SU-DHL-6 (cell line): ENCODE data around the gene MNT.

Source experiments
- H2AFZ ChIP-seq: fragments of 200-600 bp; sonication (generic); 2 replicates; pipeline ENCODE4 v1.6.1; 2014; ENCODE audit warnings: low read depth, mild to moderate bottlenecking, moderate library complexity, mixed read lengths, antibody characterized with exemption, low read length; ENCODE audit not compliant: severe bottlenecking
- H3F3A ChIP-seq: fragments of 200-600 bp; shearing (Covaris generic); 2 replicates; pipeline ENCODE4 v1.6.0; 2016; ENCODE audit warnings: antibody characterized with exemption, mild to moderate bottlenecking; ENCODE audit not compliant: insufficient read depth
- H3K27ac ChIP-seq: fragments of 200-600 bp; sonication (generic); 2 replicates; pipeline ENCODE4 v1.5.1; 2016; ENCODE audit warnings: low read depth, mild to moderate bottlenecking, low read length, moderate library complexity, mixed read lengths
- H3K27me3 ChIP-seq: fragments of 200-600 bp; sonication (generic), shearing (Covaris generic); 2 replicates; pipeline ENCODE4 v1.6.0; 2014; ENCODE audit warnings: mild to moderate bottlenecking, low read length
- H3K36me3 ChIP-seq: fragments of 200-600 bp; sonication (generic); 2 replicates; pipeline ENCODE4 v1.6.1; 2014; ENCODE audit warnings: mild to moderate bottlenecking, low read length, mixed read lengths
- H3K4me2 ChIP-seq: fragments of 300-600, 200-600 bp; shearing (Covaris generic), sonication (generic); 2 replicates; pipeline ENCODE4 v1.6.0; 2014; ENCODE audit warnings: low read length, low read depth, mild to moderate bottlenecking; ENCODE audit not compliant: poor library complexity, severe bottlenecking
- H3K4me3 ChIP-seq: fragments of 200-600 bp; sonication (generic); 2 replicates; pipeline ENCODE4 v1.5.1; 2014; ENCODE audit warnings: antibody characterized with exemption, low read length, mild to moderate bottlenecking, mixed read lengths; ENCODE audit not compliant: insufficient read depth, poor library complexity, severe bottlenecking
- H3K79me2 ChIP-seq: fragments of 200-600 bp; sonication (generic); 2 replicates; pipeline ENCODE4 v1.6.1; 2014; ENCODE audit warnings: mild to moderate bottlenecking, low read length, moderate library complexity; ENCODE audit not compliant: insufficient read depth
- H3K9ac ChIP-seq: fragments of 200-600 bp; sonication (generic); 2 replicates; pipeline ENCODE4 v1.7.0; 2014; ENCODE audit warnings: mild to moderate bottlenecking, low read length
- H3K9me2 ChIP-seq: fragments of 200-600 bp; sonication (generic); replicated peaks from 2 replicates; pipeline ENCODE4 v1.6.1; 2014; ENCODE audit warnings: low read length; ENCODE audit not compliant: insufficient read depth
- H3K9me3 ChIP-seq: fragments of 200-600 bp; sonication (generic); 2 replicates; pipeline ENCODE4 v1.6.1; 2014; ENCODE audit warnings: low read length, mixed read lengths; ENCODE audit not compliant: insufficient read depth
- H4K20me1 ChIP-seq: fragments of 200-600 bp; sonication (generic); 2 replicates; pipeline ENCODE4 v1.6.1; 2014; ENCODE audit warnings: low read depth, mild to moderate bottlenecking, antibody characterized with exemption, low read length, moderate library complexity, mixed read lengths
- EZH2phosphoT487 ChIP-seq: fragments of 200-600 bp; sonication (generic), shearing (Covaris generic); conservative IDR thresholded peaks from 2 replicates; pipeline ENCODE4 v1.6.1; 2018; ENCODE audit warnings: mild to moderate bottlenecking, antibody characterized with exemption, low read length, moderate library complexity, mixed read lengths
- TF ChIP-seq, protein P1 (sequence below): fragments of 200-600 bp; sonication (generic); IDR thresholded peaks from one replicate; pipeline ENCODE4 v1.5.1; 2017; ENCODE audit warnings: antibody characterized with exemption, mild to moderate bottlenecking, low read length, moderate library complexity; ENCODE audit not compliant: insufficient read depth, poor library complexity, severe bottlenecking

The MNT gene

DNA sequence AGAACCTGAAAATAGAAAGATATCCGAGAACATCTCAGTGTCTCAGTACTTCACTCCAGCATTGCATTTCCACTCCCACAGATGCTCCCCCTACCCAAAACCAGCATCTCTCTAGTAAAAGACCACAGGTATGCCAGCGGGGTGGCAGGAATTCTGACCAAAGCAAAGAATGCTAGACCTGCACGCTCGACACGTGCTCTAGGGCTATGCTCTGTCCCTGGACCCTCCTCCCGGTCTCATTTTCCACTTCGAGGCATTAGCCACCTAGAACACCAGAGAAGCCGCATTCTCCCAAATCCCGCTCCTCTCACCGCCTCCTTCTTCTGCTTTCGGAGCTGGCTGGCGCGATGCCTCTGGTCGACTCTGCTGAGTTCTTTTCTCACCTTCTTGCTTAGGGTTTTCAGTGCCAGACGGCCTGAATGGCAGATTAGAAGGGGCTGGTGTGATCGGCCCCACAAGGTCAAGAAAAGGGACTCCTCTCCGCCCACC, 65.1 kb downstream of the MNT start:
- no peak for TF ChIP-seq EZH2phosphoT487
- TF ChIP-seq, protein P1, sequence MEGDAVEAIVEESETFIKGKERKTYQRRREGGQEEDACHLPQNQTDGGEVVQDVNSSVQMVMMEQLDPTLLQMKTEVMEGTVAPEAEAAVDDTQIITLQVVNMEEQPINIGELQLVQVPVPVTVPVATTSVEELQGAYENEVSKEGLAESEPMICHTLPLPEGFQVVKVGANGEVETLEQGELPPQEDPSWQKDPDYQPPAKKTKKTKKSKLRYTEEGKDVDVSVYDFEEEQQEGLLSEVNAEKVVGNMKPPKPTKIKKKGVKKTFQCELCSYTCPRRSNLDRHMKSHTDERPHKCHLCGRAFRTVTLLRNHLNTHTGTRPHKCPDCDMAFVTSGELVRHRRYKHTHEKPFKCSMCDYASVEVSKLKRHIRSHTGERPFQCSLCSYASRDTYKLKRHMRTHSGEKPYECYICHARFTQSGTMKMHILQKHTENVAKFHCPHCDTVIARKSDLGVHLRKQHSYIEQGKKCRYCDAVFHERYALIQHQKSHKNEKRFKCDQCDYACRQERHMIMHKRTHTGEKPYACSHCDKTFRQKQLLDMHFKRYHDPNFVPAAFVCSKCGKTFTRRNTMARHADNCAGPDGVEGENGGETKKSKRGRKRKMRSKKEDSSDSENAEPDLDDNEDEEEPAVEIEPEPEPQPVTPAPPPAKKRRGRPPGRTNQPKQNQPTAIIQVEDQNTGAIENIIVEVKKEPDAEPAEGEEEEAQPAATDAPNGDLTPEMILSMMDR = no peak
- Histone ChIP-seq H4K20me1 (no peaks in the 10 kb centered on the region), H3K36me3 (peaks cover 36% of the 10 kb centered on the region), H3F3A (peaks cover 5% of the 10 kb centered on the region; the same call in 1 of the 2 replicates), H3K9ac (peak overlapping the region; percentile 84), H3K79me2 (peaks cover 55% of the 10 kb centered on the region), H3K4me2 (peak overlapping the region; percentile 73), H3K9me3 (no peaks in the 10 kb centered on the region), H2AFZ (no peak overlapping the region), H3K27me3 (no peaks in the 10 kb centered on the region), H3K4me3 (peak overlapping the region; percentile 64), H3K27ac (peak overlapping the region; percentile 62), H3K9me2 (no peaks in the 10 kb centered on the region)
